ENCODE measurements around the gene SEPTIN8.

DNA sequence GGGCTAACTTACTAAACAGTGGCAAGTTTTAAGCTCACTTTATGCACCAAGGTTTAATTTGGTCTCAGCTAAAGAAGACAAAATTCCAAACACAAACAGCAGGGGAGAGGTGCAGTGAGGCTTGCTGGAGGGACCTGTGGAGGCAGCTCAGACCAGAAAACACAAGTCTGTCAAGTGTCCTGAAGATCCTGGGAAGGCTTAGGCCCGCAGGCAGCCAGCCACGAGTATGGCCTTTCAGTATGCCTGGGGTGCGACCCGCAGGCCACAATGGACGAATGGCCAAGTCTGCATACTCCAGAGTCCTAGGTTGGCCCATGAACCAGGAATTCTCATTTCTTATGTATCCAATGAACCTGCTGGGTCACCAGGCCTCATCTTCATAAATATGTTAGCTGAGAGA lies 20.5 kb downstream of the SEPTIN8 start:
- TF ChIP-seq, protein P1, sequence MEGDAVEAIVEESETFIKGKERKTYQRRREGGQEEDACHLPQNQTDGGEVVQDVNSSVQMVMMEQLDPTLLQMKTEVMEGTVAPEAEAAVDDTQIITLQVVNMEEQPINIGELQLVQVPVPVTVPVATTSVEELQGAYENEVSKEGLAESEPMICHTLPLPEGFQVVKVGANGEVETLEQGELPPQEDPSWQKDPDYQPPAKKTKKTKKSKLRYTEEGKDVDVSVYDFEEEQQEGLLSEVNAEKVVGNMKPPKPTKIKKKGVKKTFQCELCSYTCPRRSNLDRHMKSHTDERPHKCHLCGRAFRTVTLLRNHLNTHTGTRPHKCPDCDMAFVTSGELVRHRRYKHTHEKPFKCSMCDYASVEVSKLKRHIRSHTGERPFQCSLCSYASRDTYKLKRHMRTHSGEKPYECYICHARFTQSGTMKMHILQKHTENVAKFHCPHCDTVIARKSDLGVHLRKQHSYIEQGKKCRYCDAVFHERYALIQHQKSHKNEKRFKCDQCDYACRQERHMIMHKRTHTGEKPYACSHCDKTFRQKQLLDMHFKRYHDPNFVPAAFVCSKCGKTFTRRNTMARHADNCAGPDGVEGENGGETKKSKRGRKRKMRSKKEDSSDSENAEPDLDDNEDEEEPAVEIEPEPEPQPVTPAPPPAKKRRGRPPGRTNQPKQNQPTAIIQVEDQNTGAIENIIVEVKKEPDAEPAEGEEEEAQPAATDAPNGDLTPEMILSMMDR (conservative IDR thresholded peaks at IDR 0.05 in 1 of 2, IDR thresholded peaks at IDR 0.05 in 1 of 2; ENCODE audit: extremely low read depth in 1 of 2, insufficient read depth in 1 of 2, low read depth in 1 of 2, low read length in 2 of 2), result no peak
- TF ChIP-seq EZH2 (IDR thresholded peaks at IDR 0.05; ENCODE audit: borderline replicate concordance, low read length), result no peak
